Chondrocyte (in vitro differentiated cells): Measurements from ENCODE around the gene PROCA1. TPM values are rescaled to one million over a fixed set of nuclear protein-coding genes. Genes with fewer than 3 reads are reported as not detected.

Source experiments
- DNase-seq: peaks from one replicate; pipeline ENCODE4 v3.0.0; 2021; ENCODE audit warnings: mixed read lengths, low spot score
- H3K27ac Mint-ChIP-seq: one replicate; pipeline ENCODE4 v1.8.0; 2021; ENCODE audit warnings: mild to moderate bottlenecking, moderate library complexity, mixed read lengths; ENCODE audit not compliant: unreplicated experiment
- H3K27me3 Mint-ChIP-seq: 2 replicates; pipeline ENCODE4 v1.8.0; 2021; ENCODE audit warnings: low read depth, mixed read lengths
- H3K36me3 Mint-ChIP-seq: 2 replicates; pipeline ENCODE4 v1.8.0; 2021; ENCODE audit warnings: low read depth, mixed read lengths
- H3K4me1 Mint-ChIP-seq: 2 replicates; pipeline ENCODE4 v1.8.0; 2021; ENCODE audit warnings: low read depth, mild to moderate bottlenecking, mixed read lengths
- H3K4me3 Mint-ChIP-seq: one replicate; pipeline ENCODE4 v1.8.0; 2021; ENCODE audit warnings: mild to moderate bottlenecking, moderate library complexity, mixed read lengths; ENCODE audit not compliant: unreplicated experiment
- H3K9me3 Mint-ChIP-seq: 2 replicates; pipeline ENCODE4 v1.8.0; 2021; ENCODE audit warnings: low read depth, mixed read lengths
- CTCF ChIP-seq: fragments of 200-600 bp; sonication (generic); IDR thresholded peaks from 2 replicates; pipeline ENCODE4 v1.5.0; 2021; ENCODE audit warnings: antibody characterized with exemption, mild to moderate bottlenecking, moderate library complexity
- total RNA-seq: library from RNA; stranded (reverse); gene quantifications from 3 replicates; pipeline ENCODE4 v1.2.1, GENCODE V29; 2021

The PROCA1 gene
- total RNA-seq, 1 donor from 2014 or later = 2.0 TPM

DNA sequence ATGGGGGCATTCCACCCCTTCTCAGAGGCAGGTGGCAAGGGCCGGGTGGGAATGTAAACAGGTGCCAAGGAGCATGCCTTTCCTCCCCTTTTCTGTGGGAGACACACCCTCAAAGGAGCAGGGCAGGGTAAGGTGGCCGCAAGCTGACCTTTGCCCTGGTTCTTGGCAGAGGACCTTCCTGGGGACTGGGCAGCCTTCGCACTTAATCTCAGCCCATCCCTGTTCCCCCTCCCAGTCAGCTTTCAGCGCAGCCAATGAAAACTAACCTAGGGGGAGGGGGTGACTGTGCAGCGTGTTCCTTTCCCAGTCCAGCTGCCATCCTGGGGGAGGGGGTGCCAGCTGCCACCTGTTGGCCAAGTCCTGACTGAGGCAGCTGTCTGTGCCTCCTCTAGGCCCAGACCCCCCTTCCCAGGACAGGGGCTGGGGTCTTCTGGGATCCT is 34.9 kb upstream of the PROCA1 start:
- Mint-ChIP-seq H3K36me3 (peaks cover 8% of the 10 kb centered on the region), H3K4me1 (peaks cover 33% of the 10 kb centered on the region)

GRCh38 chr17:28745786-28746411 is 34.2 kb upstream of the PROCA1 start:
- Mint-ChIP-seq H3K27ac (peak overlapping the region; percentile 94), H3K9me3 (no peaks in the 10 kb centered on the region), H3K27me3 (no peaks in the 10 kb centered on the region), H3K4me3 (peak overlapping the region; percentile 89), H3K4me1 (peaks cover 33% of the 10 kb centered on the region), H3K36me3 (peaks cover 8% of the 10 kb centered on the region)
- DNase-seq = peak; percentile 72
- TF ChIP-seq CTCF = no peak

More for the DNA sequence above, 34.9 kb upstream of the PROCA1 start:
- no peak for TF ChIP-seq CTCF
- peak overlapping the region; percentile 89 for H3K4me3 Mint-ChIP-seq
- no peaks in the 10 kb centered on the region for H3K27me3 Mint-ChIP-seq
- no peak for DNase-seq
- H3K27ac Mint-ChIP-seq = peak overlapping the region; percentile 94
- no peaks in the 10 kb centered on the region for H3K9me3 Mint-ChIP-seq

DNA sequence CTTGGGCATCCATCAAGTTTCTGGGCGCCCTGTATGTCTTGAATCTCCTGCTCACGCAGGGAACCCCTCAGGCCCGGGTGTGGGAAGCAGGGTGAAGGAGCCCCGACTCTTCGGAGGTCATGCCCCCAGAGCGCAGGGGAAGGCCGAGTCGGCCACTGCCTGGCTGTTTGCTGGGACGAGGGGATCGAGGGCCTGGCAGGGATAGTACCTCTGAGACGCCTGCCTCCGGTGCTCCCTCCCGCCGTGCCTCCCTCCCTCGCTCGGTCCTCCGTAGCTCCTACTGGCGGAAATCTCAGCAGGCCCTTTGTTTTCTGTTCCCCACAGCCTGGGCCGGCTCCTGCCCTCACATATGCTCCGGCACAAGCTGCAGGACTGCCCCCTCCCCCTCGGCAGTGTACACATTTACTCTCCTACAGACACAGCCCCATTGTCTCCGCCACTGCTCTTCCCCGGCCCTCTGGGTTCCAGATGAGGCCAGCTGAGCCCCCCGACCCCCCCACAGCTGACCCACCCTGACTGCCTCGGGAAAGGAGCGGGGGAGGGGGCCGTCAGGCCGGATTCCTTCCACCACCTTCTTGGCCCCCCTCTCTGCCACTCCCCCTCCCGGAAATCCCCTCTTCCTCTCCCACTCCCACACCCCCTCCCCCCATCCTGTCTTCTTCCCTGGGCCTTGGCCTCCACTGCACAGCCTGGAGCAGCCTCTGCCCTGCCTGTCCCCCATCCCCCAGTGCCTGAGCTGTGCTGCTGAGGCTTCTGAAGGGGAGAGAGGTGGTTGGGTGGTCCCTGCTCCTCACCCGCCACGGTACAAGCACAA is 33.5 kb upstream of the PROCA1 start:
- Mint-ChIP-seq H3K36me3 (peaks cover 8% of the 10 kb centered on the region), H3K27me3 (no peaks in the 10 kb centered on the region), H3K9me3 (no peaks in the 10 kb centered on the region), H3K4me3 (peak overlapping the region; percentile 89), H3K4me1 (peaks cover 33% of the 10 kb centered on the region), H3K27ac (peak overlapping the region; percentile 94)
- no peak for TF ChIP-seq CTCF
- DNase-seq = peak; percentile 94

DNA sequence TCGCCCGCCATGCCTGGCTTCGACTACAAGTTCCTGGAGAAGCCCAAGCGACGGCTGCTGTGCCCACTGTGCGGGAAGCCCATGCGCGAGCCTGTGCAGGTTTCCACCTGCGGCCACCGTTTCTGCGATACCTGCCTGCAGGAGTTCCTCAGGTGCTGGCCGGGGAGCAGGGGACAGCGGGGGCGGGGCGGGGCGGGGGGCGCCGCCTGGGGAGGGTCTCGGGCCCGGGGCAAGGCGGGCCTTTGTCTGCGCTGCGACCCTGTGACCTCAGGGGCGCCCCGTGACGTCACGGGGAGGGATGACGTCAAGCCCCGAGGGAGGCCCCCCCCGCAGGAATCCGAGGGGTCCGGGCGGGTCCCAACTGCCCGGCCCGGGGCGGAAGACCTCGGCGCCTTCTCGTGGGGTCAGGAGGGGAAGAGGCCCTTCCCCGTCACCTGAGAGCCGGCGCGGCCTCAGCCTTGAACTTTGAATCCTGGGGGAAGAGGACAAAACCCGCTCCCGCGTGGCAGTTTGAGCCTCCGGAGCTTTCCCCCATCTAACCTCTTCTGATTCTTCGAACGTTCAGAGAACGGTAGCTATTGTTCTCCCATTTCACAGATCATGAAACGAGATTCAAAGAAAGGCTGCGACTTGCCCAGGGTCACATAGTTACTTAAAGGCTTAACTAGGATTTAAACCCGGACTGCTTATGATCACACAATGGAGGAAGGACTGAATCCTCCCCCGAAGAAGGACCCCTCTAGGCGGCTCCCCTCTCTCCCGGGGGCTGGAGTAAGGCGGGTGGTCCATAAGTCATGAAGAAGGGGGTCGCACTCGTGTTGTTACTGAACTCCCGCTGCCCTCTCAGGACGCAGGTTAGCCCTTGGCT is 32.6 kb upstream of the PROCA1 start:
- H3K9me3 Mint-ChIP-seq = no peaks in the 10 kb centered on the region
- peak overlapping the region; percentile 89 for H3K4me3 Mint-ChIP-seq
- peak overlapping the region; percentile 94 for H3K27ac Mint-ChIP-seq
- H3K4me1 Mint-ChIP-seq = peaks cover 33% of the 10 kb centered on the region
- H3K27me3 Mint-ChIP-seq = no peaks in the 10 kb centered on the region
- peaks cover 8% of the 10 kb centered on the region for H3K36me3 Mint-ChIP-seq
- DNase-seq = peak; percentile 89
- no peak for TF ChIP-seq CTCF
